Measurements from ENCODE around the gene BAG3. TPM values are rescaled to one million over a fixed set of nuclear protein-coding genes. Genes with fewer than 3 reads are reported as not detected.
A peak's percentile ranks its signal among the peaks of the same experiment; 100 is the strongest.

The BAG3 gene
- total RNA-seq, 2 donors from 2014 or later = 13.4 to 19.5 TPM

- no peak for TF ChIP-seq CTCF (conservative IDR thresholded peaks at IDR 0.05)
- Mint-ChIP-seq H3K27ac (no peak overlapping the region), H3K4me1 (peaks cover 16% of the 10 kb centered on the region)
These were observed 42.2 kb downstream of the BAG3 start for GRCh38 chr10:119693262-119693957.

GRCh38 chr10:119694608-119695007, 43.4 kb downstream of the BAG3 start:
- Mint-ChIP-seq H3K4me3 (no peak overlapping the region), H3K27ac (no peak overlapping the region), H3K27me3 (ENCODE audit: insufficient read depth) (no peaks in the 10 kb centered on the region), H3K9me3 (peaks cover 5% of the 10 kb centered on the region), H3K36me3 (ENCODE audit: low read depth) (no peaks in the 10 kb centered on the region), H3K4me1 (peaks cover 7% of the 10 kb centered on the region)
- H3K9ac ChIP-seq (ENCODE audit: extremely low read depth, low read length, poor library complexity, severe bottlenecking) = no peak overlapping the region
- no peaks in the 10 kb centered on the region for H3K27me3 ChIP-seq (ENCODE audit: control insufficient read depth, insufficient read depth, low read length, poor library complexity, severe bottlenecking)
- no peak overlapping the region for H3K4me3 ChIP-seq (ENCODE audit: low read length)
- 90 to 97% methylated on average over 2 to 7 of the region's 7 CpGs for WGBS, 2 experiments (ENCODE audit: insufficient coverage in 1 of 2, insufficient read length in 1 of 2)
- no peak for DNase-seq
- H3K4me1 ChIP-seq (ENCODE audit: control insufficient read depth, insufficient read depth, low read length) = no peaks in the 10 kb centered on the region
- H3K9me3 ChIP-seq (ENCODE audit: control insufficient read depth, low read length) = no peaks in the 10 kb centered on the region
- no peak overlapping the region for H3K27ac ChIP-seq (ENCODE audit: low read depth, low read length)
- no peaks in the 10 kb centered on the region for H3K36me3 ChIP-seq (ENCODE audit: control insufficient read depth, insufficient read depth, low read length)
- TF ChIP-seq CTCF (conservative IDR thresholded peaks at IDR 0.05) = no peak

More at GRCh38 chr10:119693262-119693957, 42.2 kb downstream of the BAG3 start:
- H3K4me1 ChIP-seq (ENCODE audit: control insufficient read depth, insufficient read depth, low read length) = no peaks in the 10 kb centered on the region
- H3K36me3 ChIP-seq (ENCODE audit: control insufficient read depth, insufficient read depth, low read length) = no peaks in the 10 kb centered on the region
- WGBS, 2 experiments (ENCODE audit: insufficient coverage in 1 of 2, insufficient read length in 1 of 2) = 81 to 90% methylated on average over 4 to 6 of the region's 6 CpGs
- H3K9ac ChIP-seq (ENCODE audit: extremely low read depth, low read length, poor library complexity, severe bottlenecking) = no peak overlapping the region
- no peaks in the 10 kb centered on the region for H3K27me3 Mint-ChIP-seq (ENCODE audit: insufficient read depth)
- no peaks in the 10 kb centered on the region for H3K9me3 ChIP-seq (ENCODE audit: control insufficient read depth, low read length)
- no peak overlapping the region for H3K4me3 Mint-ChIP-seq
- peak overlapping the region; percentile 30 for H3K27ac ChIP-seq (ENCODE audit: low read depth, low read length)
- no peaks in the 10 kb centered on the region for H3K27me3 ChIP-seq (ENCODE audit: control insufficient read depth, insufficient read depth, low read length, poor library complexity, severe bottlenecking)
- no peak overlapping the region for H3K4me3 ChIP-seq (ENCODE audit: low read length)
- peaks cover 5% of the 10 kb centered on the region for H3K9me3 Mint-ChIP-seq
- no peaks in the 10 kb centered on the region for H3K36me3 Mint-ChIP-seq (ENCODE audit: low read depth)
- DNase-seq = no peak

GRCh38 chr10:119700321-119700954, 49.3 kb downstream of the BAG3 start:
- Mint-ChIP-seq H3K27ac (no peak overlapping the region), H3K27me3 (ENCODE audit: insufficient read depth) (no peaks in the 10 kb centered on the region), H3K36me3 (ENCODE audit: low read depth) (no peaks in the 10 kb centered on the region), H3K9me3 (peaks cover under 1% of the 10 kb centered on the region), H3K4me1 (no peaks in the 10 kb centered on the region), H3K4me3 (no peak overlapping the region)
- H3K27ac ChIP-seq (ENCODE audit: low read depth, low read length) = no peak overlapping the region
- no peak overlapping the region for H3K4me3 ChIP-seq (ENCODE audit: low read length)
- WGBS, 2 experiments (ENCODE audit: insufficient coverage in 1 of 2, insufficient read length in 1 of 2) = 88 to 92% methylated on average over 3 to 4 of the region's 4 CpGs
- no peak for DNase-seq
- no peaks in the 10 kb centered on the region for H3K4me1 ChIP-seq (ENCODE audit: control insufficient read depth, insufficient read depth, low read length)
- no peaks in the 10 kb centered on the region for H3K9me3 ChIP-seq (ENCODE audit: control insufficient read depth, low read length)
- no peak overlapping the region for H3K9ac ChIP-seq (ENCODE audit: extremely low read depth, low read length, poor library complexity, severe bottlenecking)
- no peak for TF ChIP-seq CTCF (conservative IDR thresholded peaks at IDR 0.05)
- no peaks in the 10 kb centered on the region for H3K27me3 ChIP-seq (ENCODE audit: control insufficient read depth, insufficient read depth, low read length, poor library complexity, severe bottlenecking)
- no peaks in the 10 kb centered on the region for H3K36me3 ChIP-seq (ENCODE audit: control insufficient read depth, insufficient read depth, low read length)
